GM12874 (cell line): ENCODE results near the gene TMEM208.

Experiments
- TF ChIP-seq, protein P1 (sequence below): IDR thresholded peaks from 2 replicates; pipeline ENCODE4 v1.5.1; 2011; ENCODE audit warnings: low read depth, mild to moderate bottlenecking, control low read depth, low read length, moderate library complexity; ENCODE audit not compliant: insufficient read depth

The TMEM208 gene

DNA sequence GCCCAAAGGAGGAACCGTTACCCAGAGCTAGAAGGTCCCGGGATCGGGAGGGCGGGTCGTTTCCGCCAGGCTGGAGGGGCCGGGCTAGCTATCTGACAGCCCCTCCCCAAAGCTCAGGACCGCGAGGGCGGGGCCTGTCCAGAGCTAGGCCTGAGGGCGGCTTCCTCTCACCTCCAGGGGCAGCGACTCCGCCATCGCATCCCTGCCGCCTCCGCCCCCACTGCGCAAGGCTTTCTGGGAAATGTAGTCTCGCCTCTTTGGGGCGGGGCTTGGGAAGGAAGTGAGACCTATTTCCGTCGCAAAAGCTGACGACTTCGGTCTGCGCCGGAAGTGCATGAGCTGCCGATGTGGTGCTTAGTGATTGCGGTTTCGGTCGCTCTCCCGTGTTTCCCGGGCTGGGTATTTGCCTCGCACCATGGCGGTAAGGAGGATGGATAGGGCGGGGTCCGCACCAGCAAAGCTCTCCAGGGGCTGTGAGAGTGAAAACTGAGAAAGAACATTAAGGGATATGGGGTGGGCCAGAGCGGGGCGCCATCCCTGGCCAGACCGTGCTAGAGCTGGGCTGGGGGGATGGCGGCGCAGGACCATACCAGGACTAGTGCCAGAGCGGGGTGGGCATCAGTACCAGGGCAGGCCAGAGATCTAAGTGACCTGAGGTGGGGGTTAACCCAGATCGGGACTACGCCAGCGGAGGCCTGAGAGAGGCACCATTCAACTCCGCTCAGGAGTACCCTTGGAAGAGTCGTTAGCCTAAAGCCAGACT lies at the start of gene TMEM208:
TMEM208 (plus strand) TSS at position 327 of the 763 bp plus-strand sequence; CDS start at position 416, 89 bp downstream.
- TF ChIP-seq, protein P1, sequence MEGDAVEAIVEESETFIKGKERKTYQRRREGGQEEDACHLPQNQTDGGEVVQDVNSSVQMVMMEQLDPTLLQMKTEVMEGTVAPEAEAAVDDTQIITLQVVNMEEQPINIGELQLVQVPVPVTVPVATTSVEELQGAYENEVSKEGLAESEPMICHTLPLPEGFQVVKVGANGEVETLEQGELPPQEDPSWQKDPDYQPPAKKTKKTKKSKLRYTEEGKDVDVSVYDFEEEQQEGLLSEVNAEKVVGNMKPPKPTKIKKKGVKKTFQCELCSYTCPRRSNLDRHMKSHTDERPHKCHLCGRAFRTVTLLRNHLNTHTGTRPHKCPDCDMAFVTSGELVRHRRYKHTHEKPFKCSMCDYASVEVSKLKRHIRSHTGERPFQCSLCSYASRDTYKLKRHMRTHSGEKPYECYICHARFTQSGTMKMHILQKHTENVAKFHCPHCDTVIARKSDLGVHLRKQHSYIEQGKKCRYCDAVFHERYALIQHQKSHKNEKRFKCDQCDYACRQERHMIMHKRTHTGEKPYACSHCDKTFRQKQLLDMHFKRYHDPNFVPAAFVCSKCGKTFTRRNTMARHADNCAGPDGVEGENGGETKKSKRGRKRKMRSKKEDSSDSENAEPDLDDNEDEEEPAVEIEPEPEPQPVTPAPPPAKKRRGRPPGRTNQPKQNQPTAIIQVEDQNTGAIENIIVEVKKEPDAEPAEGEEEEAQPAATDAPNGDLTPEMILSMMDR: no peak

DNA sequence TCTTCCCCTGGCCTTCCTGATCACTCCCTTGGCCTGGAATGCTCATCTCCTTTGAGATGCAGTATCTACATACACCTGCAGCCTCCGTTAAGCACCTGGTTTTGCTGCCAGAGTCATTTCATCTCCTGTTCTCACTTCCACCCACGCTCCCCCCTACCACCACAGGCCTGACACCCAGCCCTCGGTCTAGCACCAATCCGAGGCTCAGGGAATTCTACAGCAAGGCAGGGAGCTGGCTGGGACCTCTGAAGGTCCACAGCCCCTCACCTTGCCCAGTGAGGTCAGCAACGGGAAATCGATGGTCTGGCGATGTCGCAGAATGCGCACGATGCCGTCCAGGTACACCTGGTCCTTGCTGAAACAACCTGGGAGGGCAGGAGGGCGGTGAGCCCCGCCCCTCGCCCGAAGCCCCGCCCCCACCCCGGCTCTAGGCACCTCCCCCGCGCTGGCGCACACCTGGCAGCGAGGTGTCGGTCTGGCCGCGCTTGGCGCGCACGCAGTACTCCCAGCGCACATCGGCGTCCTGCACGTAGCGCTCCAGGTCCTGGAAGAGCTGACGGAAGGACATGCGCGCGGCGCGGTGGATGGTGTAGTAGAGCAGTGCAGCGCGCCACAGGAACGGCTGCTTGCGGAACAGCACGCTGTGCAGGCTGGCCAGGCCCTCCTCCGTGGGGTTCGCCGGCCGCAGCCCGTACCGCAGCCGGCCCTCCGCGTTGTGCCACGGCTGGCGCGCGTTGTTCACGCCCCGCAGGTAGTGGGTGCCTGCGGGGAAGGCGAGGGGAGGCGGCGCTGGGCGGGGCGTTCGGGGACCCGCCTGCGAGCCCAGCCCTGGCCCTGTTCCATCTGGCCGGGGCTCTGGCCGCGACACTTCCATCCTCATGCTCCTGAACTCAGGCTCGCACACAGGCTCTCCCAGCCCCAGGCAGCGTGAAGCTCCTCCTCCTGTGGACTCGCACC lies 48.9 kb upstream of the TMEM208 start:
- TF ChIP-seq, protein P1: no peak

DNA sequence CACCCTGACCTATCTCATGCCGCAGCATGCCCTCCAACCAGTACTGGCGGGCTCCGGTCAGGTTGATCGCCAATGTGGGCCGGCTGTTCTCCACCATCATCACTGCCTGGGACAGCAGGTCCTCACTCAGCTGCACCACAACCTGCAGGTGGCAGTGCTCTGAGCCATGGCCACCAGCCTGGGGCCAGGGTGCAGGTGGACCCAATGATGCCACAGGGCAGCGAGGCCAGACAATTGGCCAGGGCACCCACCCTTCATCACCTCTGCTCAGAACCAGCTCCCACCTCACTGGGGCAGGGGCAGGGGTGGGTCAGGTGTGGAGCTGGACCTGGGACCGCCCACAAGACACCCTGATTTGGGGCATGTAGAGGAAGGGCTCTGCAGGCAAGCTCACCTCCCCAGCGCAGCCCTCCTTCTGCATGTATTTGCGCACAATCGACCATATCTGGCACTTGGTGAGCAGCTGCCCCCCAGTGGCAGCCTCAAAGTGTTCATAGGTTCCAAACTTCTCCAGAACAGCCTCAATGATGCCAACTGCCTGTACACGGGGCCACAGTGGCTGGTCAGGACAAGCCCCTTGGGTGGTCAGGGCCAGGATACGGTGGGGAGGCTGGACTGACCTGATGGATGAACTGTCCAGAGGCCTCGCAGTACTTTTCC lies 47.4 kb upstream of the TMEM208 start:
- TF ChIP-seq, protein P1: peak; percentile 32

DNA sequence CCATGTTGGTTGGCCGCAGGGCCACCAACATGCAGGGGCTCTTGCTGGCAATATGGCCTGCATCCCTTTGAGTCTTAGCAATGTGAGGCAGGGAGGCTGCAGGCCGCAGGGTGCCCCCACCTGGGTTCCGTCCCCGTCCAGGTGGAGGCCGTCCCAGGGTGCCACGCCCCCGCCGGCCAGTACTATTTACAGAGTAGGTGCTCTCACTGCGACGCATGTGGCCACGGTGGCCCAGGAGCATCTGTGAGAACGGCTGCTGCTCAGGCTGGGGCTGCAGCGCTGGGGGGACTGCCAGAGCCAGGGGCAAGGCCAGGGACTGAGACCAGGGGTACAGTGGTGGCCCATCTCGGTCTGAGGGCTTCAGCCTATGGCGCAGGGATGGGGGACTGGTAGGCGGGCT lies 46.8 kb upstream of the TMEM208 start:
- TF ChIP-seq, protein P1: no peak

DNA sequence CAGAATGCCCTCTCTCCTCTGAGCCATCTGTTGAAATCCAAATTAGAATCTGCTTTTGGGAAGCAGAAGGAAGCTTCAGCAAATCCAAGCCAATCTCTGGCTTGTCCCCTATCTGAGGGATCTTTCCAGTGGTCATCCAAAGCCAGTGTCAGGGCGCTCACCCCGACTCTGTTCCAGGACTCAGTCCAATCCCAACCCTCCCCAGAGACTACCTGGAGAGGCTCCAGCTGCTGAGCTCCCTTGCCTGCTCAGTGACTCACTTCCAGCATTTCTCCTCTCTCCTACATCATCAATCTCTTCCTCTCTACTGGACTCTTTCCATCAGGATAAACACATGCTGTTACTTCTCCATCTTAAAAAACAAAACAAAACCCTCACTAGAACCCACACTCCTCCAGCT lies 45.6 kb upstream of the TMEM208 start:
- TF ChIP-seq, protein P1: no peak

DNA sequence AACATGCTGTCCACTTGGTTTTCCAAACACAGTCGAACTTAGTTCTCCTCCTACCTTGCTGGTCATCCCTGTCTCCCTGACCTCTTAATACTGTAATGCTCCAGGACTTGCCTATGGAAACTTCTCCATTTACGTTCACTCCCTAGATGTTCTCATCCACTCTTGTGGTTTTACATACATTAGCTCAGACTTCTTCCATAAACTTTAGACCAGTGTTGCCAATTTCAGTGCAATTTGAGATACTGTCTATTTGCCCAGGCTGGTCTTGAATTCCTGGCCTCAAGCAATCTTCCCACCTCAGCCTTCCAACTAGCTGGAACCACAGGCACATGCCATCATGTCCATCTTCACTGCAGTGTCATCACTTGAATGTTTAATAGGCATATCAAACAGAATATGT lies 44.6 kb upstream of the TMEM208 start:
- TF ChIP-seq, protein P1: no peak

DNA sequence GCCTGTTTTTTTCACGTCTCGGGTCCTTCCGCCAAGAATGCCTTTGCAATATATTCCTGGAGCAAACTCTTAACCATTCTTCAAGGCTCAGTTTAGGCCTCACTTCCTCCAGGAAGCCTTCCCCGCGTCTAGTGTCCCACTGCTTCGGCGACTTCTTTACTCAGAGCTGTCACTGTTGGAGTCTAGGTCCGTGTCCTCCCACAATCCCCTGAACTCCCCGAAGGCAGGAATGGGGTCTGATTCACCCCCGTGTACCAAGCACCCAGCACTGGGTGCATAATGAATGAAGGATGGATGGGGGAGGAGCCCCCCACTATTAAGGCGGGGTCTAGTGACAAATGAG lies 43.7 kb upstream of the TMEM208 start:
- TF ChIP-seq, protein P1: no peak
